ENCODE results near the gene METTL27.

Gene METTL27

GRCh38 chr7:73861305-73861704, 19.0 kb upstream of the METTL27 start:
- Mint-ChIP-seq H3K4me3 (no peak overlapping the region), H3K9me3 (peaks cover 12% of the 10 kb centered on the region), H3K27me3 (ENCODE audit: low read depth, poor library complexity) (peaks cover 39% of the 10 kb centered on the region), H3K27ac (no peak overlapping the region), H3K4me1 (no peaks in the 10 kb centered on the region), H3K36me3 (ENCODE audit: low read depth) (no peaks in the 10 kb centered on the region)
- DNase-seq: no peak
- no peak for TF ChIP-seq CTCF (IDR thresholded peaks at IDR 0.05)

DNA sequence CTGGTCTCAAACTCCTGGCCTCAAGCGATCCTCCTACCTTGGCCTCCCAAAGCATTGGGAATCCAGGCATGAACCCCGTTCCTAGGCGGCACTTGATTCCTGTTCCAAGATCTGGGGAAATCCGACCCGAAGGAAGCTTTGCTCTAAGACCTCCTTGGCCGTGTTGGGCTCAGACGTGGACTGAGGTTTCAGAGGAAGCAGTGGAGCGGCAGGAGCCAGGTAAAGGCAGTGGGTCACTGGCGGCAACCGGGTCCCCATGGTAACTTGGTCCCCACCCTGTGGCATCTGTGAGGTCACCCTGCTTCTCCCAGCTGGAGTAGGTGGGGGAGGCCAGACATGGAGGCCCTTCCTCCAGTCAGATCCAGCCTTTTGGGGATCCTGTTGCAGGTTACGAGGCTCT, 18.5 kb upstream of the METTL27 start, which contains the start of gene TMEM270:
TMEM270 (plus strand) TSS at position 301 of the 400 bp plus-strand sequence; CDS start at position 337, 36 bp downstream.
- no peak within 1 kb of the TSS for H3K27ac Mint-ChIP-seq
- no peak within 1 kb of the TSS for H3K4me3 Mint-ChIP-seq
- DNase-seq: no peak
- peaks cover 44% of the 10 kb centered on the region for H3K27me3 Mint-ChIP-seq (ENCODE audit: low read depth, poor library complexity)
- TF ChIP-seq CTCF (IDR thresholded peaks at IDR 0.05): no peak
- no peaks in the 10 kb centered on the region for H3K36me3 Mint-ChIP-seq (ENCODE audit: low read depth)
- peaks cover 12% of the 10 kb centered on the region for H3K9me3 Mint-ChIP-seq
- no peaks in the 10 kb centered on the region for H3K4me1 Mint-ChIP-seq

DNA sequence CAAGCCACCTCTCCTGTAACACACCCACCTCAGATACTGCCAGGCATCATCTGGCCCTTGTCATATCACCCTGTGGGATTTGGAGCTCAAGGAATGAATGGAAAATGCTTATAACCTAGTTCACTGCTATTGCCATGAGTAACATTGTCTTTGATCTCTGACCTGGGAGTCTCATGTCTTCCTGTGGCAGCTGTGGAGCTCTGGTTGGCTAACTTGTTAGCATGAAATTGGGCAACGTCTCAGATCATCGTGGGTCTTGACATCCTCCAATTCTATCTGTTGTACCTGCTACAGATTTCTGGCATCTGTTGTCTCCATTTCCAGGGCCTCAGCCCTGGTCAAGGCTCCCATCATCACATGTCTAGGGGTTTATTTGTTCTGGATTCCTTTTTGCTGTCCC, 16.5 kb upstream of the METTL27 start:
- DNase-seq: no peak
- Mint-ChIP-seq H3K9me3 (peaks cover 12% of the 10 kb centered on the region), H3K27ac (no peak overlapping the region), H3K27me3 (ENCODE audit: low read depth, poor library complexity) (peaks cover 60% of the 10 kb centered on the region), H3K36me3 (ENCODE audit: low read depth) (no peaks in the 10 kb centered on the region), H3K4me3 (no peak overlapping the region), H3K4me1 (no peaks in the 10 kb centered on the region)
- TF ChIP-seq CTCF (IDR thresholded peaks at IDR 0.05): no peak

DNA sequence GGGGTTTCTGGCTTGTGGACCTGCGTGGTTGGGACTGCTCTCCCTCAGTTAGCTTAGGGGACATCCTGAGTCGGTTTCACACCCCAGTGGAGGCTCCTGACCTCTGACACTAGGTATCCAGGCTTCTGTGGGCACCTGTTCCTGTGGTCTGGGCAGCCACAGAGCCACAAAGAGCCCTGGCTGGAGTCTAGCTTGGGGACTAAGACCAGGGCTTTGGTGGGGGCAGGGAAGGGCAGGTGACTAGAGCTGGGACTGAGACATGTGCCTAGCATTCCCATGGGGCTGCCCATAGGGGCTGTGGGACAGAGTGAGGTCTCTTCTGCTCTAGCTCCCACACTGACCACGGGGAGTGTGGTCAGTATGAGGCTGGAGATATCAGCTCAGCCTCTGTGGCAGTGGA, 14.6 kb upstream of the METTL27 start:
- no peak for TF ChIP-seq CTCF (IDR thresholded peaks at IDR 0.05)
- H3K4me1 Mint-ChIP-seq: peaks cover 7% of the 10 kb centered on the region
- H3K4me3 Mint-ChIP-seq: no peak overlapping the region
- DNase-seq: no peak
- no peak overlapping the region for H3K27ac Mint-ChIP-seq
- peaks cover 70% of the 10 kb centered on the region for H3K27me3 Mint-ChIP-seq (ENCODE audit: low read depth, poor library complexity)
- no peaks in the 10 kb centered on the region for H3K36me3 Mint-ChIP-seq (ENCODE audit: low read depth)
- peaks cover 12% of the 10 kb centered on the region for H3K9me3 Mint-ChIP-seq

DNA sequence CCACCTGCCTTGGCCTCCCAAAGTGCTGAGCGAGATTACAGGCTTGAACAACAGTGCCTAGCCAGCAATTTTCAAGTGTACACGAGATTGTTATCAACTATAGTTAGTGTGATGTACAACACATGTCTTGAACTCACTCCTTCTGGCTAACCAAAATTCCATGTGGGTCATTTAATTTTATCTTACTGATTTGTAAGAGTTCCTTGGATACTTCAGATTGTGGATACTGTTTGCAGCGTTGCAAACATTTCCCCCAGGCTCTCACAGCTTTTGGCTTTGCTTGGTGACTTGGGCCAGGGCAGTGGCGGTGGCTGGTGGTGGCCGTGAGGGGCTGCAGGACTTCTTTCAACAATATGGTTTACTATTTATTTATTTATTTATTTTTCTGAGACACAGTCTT, 10.2 kb upstream of the METTL27 start:
- H3K36me3 Mint-ChIP-seq (ENCODE audit: low read depth): no peaks in the 10 kb centered on the region
- TF ChIP-seq CTCF (IDR thresholded peaks at IDR 0.05): no peak
- no peak overlapping the region for H3K4me3 Mint-ChIP-seq
- no peak for DNase-seq
- H3K27ac Mint-ChIP-seq: no peak overlapping the region
- H3K27me3 Mint-ChIP-seq (ENCODE audit: low read depth, poor library complexity): peaks cover 67% of the 10 kb centered on the region
- peaks cover 3% of the 10 kb centered on the region for H3K9me3 Mint-ChIP-seq
- H3K4me1 Mint-ChIP-seq: peaks cover 36% of the 10 kb centered on the region

Data from nephron progenitor cell (in vitro differentiated cells).